ENCODE measurements around the gene CNOT1. TPM values are rescaled to one million over a fixed set of nuclear protein-coding genes. Genes with fewer than 3 reads are reported as not detected.

Gene CNOT1
- total and polyA plus RNA-seq, 10 of the 15 experiments (the other 5 are each of a cell fraction or from before 2014, with no cell fraction given) = 101 to 246 (median 175) TPM

DNA sequence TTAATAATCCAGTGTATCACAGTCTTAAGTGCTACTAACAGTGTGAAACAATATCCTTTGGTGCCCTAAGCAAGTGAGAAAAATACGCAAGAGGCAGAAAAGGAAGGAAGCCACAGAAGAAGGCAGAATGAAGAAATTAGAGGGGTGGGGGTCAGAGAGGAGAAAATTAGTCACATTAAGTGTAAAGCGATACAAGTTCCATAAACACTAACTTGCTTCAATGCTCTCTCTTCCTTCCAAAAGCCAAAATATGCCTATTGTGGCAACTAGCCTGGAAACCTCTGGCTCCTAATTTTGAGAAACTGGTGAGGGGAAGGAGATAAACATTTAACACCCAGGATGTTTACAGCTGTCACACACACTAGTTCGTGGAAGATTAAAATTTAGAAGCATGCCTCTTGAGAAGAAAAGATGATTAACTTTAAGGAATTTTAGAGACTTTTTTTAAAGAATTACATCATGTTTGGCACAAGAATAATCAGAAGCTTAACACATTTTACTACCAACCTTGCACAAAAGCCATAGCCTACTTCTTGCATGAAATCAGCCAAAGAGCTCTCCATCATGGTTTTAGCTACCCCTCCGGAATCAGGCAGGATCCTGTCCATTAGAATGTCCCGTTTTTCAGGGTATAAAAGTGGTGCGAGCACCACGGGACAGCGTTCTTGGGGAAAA lies 44.7 kb downstream of the CNOT1 start (continued):
- TF ChIP-seq, protein P1, sequence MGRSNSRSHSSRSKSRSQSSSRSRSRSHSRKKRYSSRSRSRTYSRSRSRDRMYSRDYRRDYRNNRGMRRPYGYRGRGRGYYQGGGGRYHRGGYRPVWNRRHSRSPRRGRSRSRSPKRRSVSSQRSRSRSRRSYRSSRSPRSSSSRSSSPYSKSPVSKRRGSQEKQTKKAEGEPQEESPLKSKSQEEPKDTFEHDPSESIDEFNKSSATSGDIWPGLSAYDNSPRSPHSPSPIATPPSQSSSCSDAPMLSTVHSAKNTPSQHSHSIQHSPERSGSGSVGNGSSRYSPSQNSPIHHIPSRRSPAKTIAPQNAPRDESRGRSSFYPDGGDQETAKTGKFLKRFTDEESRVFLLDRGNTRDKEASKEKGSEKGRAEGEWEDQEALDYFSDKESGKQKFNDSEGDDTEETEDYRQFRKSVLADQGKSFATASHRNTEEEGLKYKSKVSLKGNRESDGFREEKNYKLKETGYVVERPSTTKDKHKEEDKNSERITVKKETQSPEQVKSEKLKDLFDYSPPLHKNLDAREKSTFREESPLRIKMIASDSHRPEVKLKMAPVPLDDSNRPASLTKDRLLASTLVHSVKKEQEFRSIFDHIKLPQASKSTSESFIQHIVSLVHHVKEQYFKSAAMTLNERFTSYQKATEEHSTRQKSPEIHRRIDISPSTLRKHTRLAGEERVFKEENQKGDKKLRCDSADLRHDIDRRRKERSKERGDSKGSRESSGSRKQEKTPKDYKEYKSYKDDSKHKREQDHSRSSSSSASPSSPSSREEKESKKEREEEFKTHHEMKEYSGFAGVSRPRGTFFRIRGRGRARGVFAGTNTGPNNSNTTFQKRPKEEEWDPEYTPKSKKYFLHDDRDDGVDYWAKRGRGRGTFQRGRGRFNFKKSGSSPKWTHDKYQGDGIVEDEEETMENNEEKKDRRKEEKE (IDR thresholded peaks at IDR 0.05) = no peak
- TF ChIP-seq KLF5 (IDR thresholded peaks at IDR 0.05; ENCODE audit: partially characterized antibody) = no peak
- TF ChIP-seq TCF12 (IDR thresholded peaks at IDR 0.05; ENCODE audit: low read depth, low read length) = no peak

DNA sequence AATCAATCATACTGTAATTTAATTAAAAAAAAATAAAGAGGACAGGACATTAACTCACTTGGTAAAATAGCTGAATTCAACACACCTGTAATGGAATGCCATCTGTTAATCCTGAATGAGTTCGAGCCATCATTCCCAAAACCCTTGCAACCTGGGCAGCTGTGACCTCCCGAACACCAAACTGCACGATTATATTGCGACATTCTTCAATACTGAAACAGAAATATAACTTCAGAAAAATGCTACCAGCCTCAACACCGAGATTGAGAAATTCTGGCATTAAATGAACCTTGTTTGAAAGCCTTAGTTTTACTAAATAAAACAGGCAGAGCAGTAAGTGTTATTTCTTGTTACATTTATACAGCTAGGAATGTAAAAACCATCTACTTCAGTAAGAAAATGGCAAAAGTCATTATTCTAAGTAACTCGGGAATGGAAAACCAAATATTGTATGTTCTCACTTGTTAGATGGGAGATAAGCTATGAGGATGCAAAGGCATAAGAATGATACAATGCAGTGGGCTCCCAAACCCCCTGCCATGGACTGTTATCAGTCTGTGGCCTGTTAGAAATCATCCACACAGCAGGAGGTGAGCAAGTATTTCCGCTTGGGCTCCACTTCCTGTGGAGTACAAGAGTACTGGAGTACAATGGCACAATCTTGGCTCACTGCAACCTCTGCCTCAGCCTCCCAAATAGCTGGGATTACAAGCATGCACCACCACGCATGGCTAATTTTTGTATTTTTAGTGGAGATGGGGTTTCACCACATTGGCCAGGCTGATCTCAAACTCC lies 46.5 kb downstream of the CNOT1 start:
- Histone ChIP-seq H3K79me2 (ENCODE audit: control insufficient read depth, insufficient read depth, low read length) (no peaks in the 10 kb centered on the region), H3K4me1 (ENCODE audit: control insufficient read depth, insufficient read depth, low read length) (no peaks in the 10 kb centered on the region), H2AFZ (ENCODE audit: control insufficient read depth, low read depth, low read length) (no peak overlapping the region), H3K36me3 (ENCODE audit: control insufficient read depth in 2 of 2, insufficient read depth in 2 of 2, low read length in 1 of 2) (peaks cover 14 to 52% of the 10 kb centered on the region in 2 experiments), H3K4me3 (no peak overlapping the region), H3K27me3 (replicated peaks in 1 of 2; ENCODE audit: control insufficient read depth in 2 of 2, insufficient read depth in 2 of 2, low read length in 1 of 2) (no peaks in the 10 kb centered on the region), H3K4me2 (ENCODE audit: control insufficient read depth, insufficient read depth) (no peak overlapping the region), H4K20me1 (ENCODE audit: control insufficient read depth, insufficient read depth) (no peaks in the 10 kb centered on the region), H3K9me3 (replicated peaks; ENCODE audit: control insufficient read depth, insufficient read depth, low read length) (no peaks in the 10 kb centered on the region), H3K9ac (ENCODE audit: control insufficient read depth, insufficient read depth, low read length) (no peak overlapping the region), H3K27ac (ENCODE audit: control insufficient read depth, insufficient read depth) (no peak overlapping the region)
- ATAC-seq (no peak), FAIRE-seq (no peak), DNase-seq (ENCODE audit: low read depth, low spot score) (no peak)
- WGBS (ENCODE audit: insufficient coverage, insufficient replicate concordance, low lambda C conversion rate, missing lambda C conversion rate) = 98% methylated on average over 8 of the region's 8 CpGs
- TF ChIP-seq IKZF1 (conservative IDR thresholded peaks at IDR 0.05) = no peak
- TF ChIP-seq, protein P2, sequence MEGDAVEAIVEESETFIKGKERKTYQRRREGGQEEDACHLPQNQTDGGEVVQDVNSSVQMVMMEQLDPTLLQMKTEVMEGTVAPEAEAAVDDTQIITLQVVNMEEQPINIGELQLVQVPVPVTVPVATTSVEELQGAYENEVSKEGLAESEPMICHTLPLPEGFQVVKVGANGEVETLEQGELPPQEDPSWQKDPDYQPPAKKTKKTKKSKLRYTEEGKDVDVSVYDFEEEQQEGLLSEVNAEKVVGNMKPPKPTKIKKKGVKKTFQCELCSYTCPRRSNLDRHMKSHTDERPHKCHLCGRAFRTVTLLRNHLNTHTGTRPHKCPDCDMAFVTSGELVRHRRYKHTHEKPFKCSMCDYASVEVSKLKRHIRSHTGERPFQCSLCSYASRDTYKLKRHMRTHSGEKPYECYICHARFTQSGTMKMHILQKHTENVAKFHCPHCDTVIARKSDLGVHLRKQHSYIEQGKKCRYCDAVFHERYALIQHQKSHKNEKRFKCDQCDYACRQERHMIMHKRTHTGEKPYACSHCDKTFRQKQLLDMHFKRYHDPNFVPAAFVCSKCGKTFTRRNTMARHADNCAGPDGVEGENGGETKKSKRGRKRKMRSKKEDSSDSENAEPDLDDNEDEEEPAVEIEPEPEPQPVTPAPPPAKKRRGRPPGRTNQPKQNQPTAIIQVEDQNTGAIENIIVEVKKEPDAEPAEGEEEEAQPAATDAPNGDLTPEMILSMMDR (IDR thresholded peaks at IDR 0.05 in 2 of 3, conservative IDR thresholded peaks at IDR 0.05 in 1 of 3; ENCODE audit: control insufficient read depth in 2 of 3, extremely low read depth in 1 of 3, insufficient read depth in 1 of 3, low read depth in 3 of 3, low read length in 3 of 3) = no peak
- no peak for TF ChIP-seq STAT1 (conservative IDR thresholded peaks at IDR 0.05)
- TF ChIP-seq, protein P1 (IDR thresholded peaks at IDR 0.05) = no peak
- TF ChIP-seq SIN3A (IDR thresholded peaks at IDR 0.05; ENCODE audit: low read depth, low read length) = no peak
- no peak for TF ChIP-seq NFIC (IDR thresholded peaks at IDR 0.05; ENCODE audit: low read depth, low read length)
- no peak for TF ChIP-seq WRNIP1 (IDR thresholded peaks at IDR 0.05; ENCODE audit: borderline replicate concordance, low read depth, low read length)
- TF ChIP-seq YY1 (IDR thresholded peaks at IDR 0.05; ENCODE audit: low read depth, low read length) = no peak
- ChIA-PET RAD21 (ENCODE audit: unreplicated experiment) (no interaction called here), POLR2A (no interaction called here), CTCF (no interaction called here), SMC1A (ENCODE audit: uncharacterized antibody, unreplicated experiment) (interaction anchor here (0.8 kb wide), 1 partner anchor 36 kb away, joined by 4 read pairs; no protein-coding TSS in a partner anchor)
- no TSS peak for BruUV-seq (replicated peaks)
- intact Hi-C loops (cut with micrococcal nuclease; ENCODE audit: unreplicated experiment) = no loop called here
- in situ Hi-C loops (cut with MboI) = no loop called here
